T-helper 22 cell (primary cell): ENCODE results near the gene ZDHHC20.
A peak's percentile ranks its signal among the peaks of the same experiment; 100 is the strongest.

Experiments
- DNase-seq: peaks from one replicate; pipeline ENCODE4 v3.0.0-alpha.2; 2020; ENCODE audit warnings: low read depth

Gene ZDHHC20

GRCh38 chr13:21458813-21459701 lies at the start of gene ZDHHC20:
Gene ZDHHC20 (minus strand): TSS chr13:21459303. CDS start chr13:21459171, 132 bp downstream.
- DNase-seq, result peak; percentile 74

DNA sequence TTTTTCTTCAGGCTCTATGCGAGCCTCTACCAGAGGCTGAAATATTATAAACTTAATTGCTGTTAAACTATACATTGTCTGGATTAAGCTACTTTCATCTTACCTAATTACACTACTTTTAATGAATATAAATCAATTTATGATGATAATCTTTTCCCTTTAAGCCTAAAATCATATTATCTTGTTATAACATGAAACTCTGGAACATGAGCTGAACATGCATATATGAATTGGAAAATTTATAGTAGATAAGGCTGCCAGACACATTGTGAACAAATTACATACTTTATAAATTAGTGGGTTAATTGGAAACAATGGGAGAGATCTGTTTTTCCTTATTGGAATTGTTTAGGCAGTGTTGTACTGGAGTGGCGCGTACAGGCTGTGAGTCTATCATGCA lies 45.3 kb upstream of the ZDHHC20 start:
- DNase-seq, result no peak

DNA sequence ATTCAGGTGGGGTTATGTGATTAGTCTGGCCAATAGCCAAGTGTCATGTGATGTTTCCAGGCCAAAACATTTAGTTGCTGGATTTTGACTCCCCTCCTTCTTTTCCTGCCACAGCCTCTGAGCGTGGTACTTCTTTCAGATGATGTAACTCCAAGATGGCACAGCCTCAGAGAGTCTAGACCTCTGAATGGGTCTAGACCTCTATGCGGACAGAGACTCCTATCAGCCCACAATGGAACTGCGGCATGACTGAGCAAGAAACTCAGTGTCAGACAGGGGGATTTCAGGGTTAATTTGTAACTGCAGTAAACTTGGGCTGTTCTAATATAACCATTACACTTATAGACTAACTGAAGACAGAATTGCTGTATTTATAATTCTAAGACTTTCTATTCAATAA lies 42.6 kb upstream of the ZDHHC20 start:
- DNase-seq, result no peak

- no peak for DNase-seq
Observed at GRCh38 chr13:21486322-21486721, 27.2 kb upstream of the ZDHHC20 start.

- DNase-seq, result no peak
Observed at GRCh38 chr13:21483748-21484147, 24.6 kb upstream of the ZDHHC20 start.

- no peak for DNase-seq
Observed at GRCh38 chr13:21481359-21481758, 22.3 kb upstream of the ZDHHC20 start.

DNA sequence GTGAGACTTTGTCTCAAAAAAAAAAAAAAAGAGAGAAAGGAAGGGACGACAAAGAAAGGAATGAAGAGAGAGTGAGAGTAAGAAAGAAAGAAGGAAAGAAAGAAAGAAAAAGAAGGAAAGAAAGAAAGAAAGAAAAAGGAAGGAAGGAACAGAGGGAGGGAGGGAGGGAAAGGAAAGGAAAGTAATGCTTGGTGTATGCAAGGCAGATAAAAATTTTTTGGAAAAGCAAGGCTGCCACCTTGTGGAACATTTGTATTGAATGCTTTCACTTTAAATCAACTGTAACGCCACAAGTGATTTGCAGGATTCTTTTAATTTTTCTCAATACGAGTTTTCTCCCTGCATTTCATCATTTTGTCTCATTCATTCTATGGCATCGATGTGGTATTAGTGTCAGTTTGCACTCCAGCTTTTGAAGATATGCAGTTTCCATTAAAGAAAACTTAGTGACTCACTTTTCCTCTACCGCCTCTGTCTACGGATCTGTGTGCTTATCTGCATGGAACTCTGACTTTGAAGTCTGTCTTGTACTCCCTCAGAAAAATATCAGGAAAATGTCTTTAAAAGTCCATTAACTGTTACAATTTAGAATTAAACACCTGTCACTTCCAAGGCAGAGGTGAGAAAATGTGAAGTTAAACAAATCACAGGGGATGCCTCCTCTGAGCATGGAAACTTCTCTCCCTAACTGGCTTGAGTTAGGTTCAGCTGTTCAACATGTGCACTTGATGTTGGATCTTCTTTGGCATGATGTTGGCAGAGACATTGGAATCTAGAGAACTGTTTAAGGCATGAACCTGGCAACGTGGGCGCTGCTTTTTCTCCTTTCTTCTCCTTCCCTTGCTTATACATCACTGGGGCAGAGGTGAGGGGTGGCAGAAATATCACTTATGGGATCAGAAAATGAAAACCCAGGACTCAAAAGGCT lies 20.0 kb upstream of the ZDHHC20 start:
- no peak for DNase-seq

GRCh38 chr13:21476893-21477472 lies 17.9 kb upstream of the ZDHHC20 start:
- DNase-seq, result peak; percentile 40

GRCh38 chr13:21475115-21475514 lies 16.0 kb upstream of the ZDHHC20 start:
- no peak for DNase-seq

GRCh38 chr13:21470785-21471184 lies 11.7 kb upstream of the ZDHHC20 start:
- DNase-seq, result no peak

GRCh38 chr13:21466527-21466926 lies 7.4 kb upstream of the ZDHHC20 start:
- no peak for DNase-seq

DNA sequence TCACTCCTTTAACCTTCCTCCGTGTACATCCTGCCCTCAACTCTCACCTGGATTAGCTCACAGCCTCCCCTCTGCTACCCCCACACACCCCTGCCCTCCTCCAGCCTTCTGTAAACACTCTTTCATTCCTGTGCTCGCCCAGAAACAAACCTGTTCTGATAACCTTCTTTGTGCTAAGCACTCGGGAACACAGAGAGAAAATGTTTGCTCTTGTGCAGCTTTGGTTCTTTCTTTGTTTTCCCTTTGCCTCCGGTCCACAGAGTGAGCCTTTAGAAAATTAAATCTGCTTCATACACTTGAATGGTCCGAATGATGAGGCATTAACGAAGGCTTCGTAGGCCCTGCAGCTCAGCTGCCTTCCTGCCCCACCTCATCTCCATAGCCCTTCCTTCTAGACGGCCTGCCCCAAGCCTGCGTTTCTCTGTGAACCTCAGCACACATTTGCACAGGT lies 6.6 kb upstream of the ZDHHC20 start:
- no peak for DNase-seq

DNA sequence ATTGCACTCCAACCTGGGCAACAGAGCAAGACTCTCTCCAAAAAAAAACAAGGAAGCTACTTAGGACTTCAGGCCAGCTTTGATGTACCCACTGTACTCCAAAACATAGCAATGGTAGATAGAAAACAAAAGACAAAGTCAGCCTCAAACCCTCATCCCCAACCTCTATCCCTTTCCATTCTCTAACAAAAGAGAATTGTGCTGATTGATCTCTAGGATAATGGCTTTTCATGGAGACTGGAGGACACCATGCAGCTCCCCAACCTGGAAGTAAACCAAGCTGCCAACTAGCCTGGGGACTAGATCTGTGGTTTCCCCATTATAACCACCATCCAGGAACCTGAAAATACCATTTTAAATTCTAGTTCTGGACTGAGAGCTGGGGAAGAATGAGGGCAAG lies 4.3 kb upstream of the ZDHHC20 start:
- DNase-seq, result no peak

- DNase-seq, result no peak
Observed at GRCh38 chr13:21461131-21461530, 2.0 kb upstream of the ZDHHC20 start.

DNA sequence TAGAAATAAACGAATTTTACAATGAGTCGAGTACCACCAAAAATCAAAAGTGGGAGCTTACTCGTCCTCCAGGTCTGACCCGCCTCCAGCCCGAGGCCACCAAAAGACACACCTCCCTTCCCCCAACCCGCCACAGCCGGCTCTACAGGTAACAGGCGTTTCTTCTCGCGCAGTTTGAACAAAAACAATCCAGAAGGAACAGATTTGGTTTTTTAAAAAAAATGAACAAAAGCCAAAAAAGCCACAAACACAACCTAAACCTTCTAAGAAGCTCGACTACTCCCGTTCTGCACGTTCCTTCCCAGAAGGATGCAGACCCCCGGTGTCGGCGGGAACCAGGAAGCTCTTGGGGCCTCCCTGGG lies 671 bp downstream of the ZDHHC20 start:
- DNase-seq, result peak; percentile 12

- DNase-seq, result no peak
Observed at GRCh38 chr13:21453387-21454081, 5.6 kb downstream of the ZDHHC20 start.

DNA sequence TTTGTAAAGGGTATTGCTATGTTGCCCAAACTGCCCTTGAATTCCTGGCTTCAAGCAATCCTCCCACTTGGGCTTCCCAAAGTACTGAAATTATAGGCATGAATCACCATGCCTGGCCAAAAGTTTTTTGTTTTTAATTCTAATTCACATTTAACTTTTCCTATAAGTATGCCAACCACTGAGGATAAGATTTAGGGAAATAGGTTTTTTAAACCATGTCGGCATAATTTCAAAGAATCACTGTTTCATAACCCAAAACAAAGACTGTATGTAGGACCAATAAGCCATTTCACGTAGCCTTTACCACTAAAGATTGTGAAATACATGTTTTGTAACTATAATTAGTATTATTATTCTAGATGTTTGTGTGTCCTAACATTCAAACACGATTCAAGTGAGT lies 8.2 kb downstream of the ZDHHC20 start:
- no peak for DNase-seq

DNA sequence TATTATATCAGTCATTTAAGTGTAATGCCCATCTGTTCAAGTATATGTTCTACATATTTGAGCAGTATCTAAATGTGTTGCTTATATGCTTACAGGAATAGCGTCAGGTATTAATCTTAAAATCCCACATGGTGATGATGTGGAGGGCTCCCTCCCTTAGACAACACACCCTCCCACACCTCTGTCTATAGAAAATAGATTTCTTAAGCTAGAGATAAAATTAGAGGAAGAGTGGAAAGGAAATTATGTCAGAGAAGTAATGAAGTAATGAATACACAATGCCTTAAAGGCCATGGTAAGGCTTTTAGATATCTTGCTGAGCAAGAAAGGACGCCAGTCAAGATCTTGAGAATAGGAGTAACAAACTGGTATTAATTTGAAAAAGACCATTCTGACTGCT lies 12.4 kb downstream of the ZDHHC20 start:
- DNase-seq, result no peak

DNA sequence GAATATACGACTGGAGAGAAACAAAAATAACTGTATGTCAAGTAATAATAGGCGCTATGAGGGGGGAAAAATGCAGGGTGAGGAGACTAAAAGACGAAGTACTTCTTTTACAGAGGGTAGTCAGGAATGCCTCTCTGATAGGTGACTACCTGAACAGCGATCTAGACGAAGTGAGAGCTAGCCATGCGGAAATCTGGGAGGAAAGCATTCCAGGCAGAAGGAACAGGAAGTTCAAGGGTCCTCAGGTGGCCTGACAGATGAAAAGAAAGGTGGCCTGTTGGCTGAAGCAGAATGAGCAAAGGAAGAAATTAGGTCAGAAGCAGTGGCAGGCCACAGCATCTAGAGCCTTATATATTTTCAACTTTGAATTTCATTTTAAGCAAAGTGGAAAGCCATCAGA lies 13.3 kb downstream of the ZDHHC20 start:
- DNase-seq, result no peak

- no peak for DNase-seq
Observed at GRCh38 chr13:21443171-21443570, 15.9 kb downstream of the ZDHHC20 start.

- no peak for DNase-seq
Observed at GRCh38 chr13:21436582-21436981, 22.5 kb downstream of the ZDHHC20 start.

- peak; percentile 17 for DNase-seq
Observed at GRCh38 chr13:21435687-21436151, 23.4 kb downstream of the ZDHHC20 start.
